Breast epithelium (tissue), 4 donors: ENCODE measurements around the gene LIN7A. TPM values are rescaled to one million over a fixed set of nuclear protein-coding genes. Genes with fewer than 3 reads are reported as not detected.

Experiments
- DNase-seq, 2 donors: peaks; one replicate each; pipeline ENCODE4 v3.0.0-alpha.2; 2019; ENCODE audit warnings: low spot score in 2 of 2
- H3K27ac ChIP-seq, 2 donors: fragments of 200-600 bp; sonication (generic) in 1 of 2; one replicate each; pipeline ENCODE4 v1.5.1; 2016 to 2019; ENCODE audit warnings: mild to moderate bottlenecking in 1 of 2
- H3K27me3 ChIP-seq, 2 donors: fragments of 200-600 bp; sonication (generic) in 1 of 2; one replicate each; pipeline versions ENCODE4 v1.5.1 to v1.6.0; 2017 to 2019; ENCODE audit warnings: control low read depth in 1 of 2, mild to moderate bottlenecking in 1 of 2
- H3K36me3 ChIP-seq: fragments of 200-600 bp; one replicate; pipeline ENCODE4 v1.5.1; 2019
- H3K4me1 ChIP-seq, 2 donors: fragments of 200-600 bp; sonication (generic); one replicate each; pipeline ENCODE4 v1.5.1; 2016 to 2019; ENCODE audit warnings: control low read depth in 1 of 2
- H3K4me3 ChIP-seq, 3 donors: fragments of 200-600 bp; sonication (generic); 1 replicate in 2 of 3; 2 replicates in 1 of 3; pipeline ENCODE4 v1.5.1; 2016 to 2019; ENCODE audit warnings: mild to moderate bottlenecking in 3 of 3, moderate library complexity in 2 of 3
- H3K9me3 ChIP-seq, 2 donors: fragments of 200-600 bp; sonication (generic) in 1 of 2; one replicate each; pipeline ENCODE4 v1.5.1; 2016 to 2019; ENCODE audit warnings: control low read depth in 1 of 2
- CTCF ChIP-seq, 3 donors: fragments of 450-650 bp; IDR thresholded peaks; one replicate each; pipeline ENCODE4 v1.5.1; 2016 to 2017; ENCODE audit warnings: antibody characterized with exemption in 3 of 3, mild to moderate bottlenecking in 3 of 3, moderate library complexity in 3 of 3
- POLR2A ChIP-seq: fragments of 450-650 bp; IDR thresholded peaks from one replicate; pipeline ENCODE4 v1.6.1; 2016; ENCODE audit warnings: antibody characterized with exemption, mild to moderate bottlenecking, moderate library complexity
- POLR2AphosphoS5 ChIP-seq, 3 donors: sonication (generic); formaldehyde crosslinking; IDR thresholded peaks; one replicate each; pipeline ENCODE4 v1.6.1; 2017; ENCODE audit warnings: antibody characterized with exemption in 3 of 3
- intact Hi-C: fragments of 100-400 bp; cut with DNase I; formaldehyde crosslinking; loops from one replicate; pipeline ENCODE4 v1.15.1; 2023; ENCODE audit warnings: low total_unique reads
- total RNA-seq, 3 donors: library from RNA; depleted of rRNA; stranded (reverse); fragments of >200 nt; gene quantifications; one replicate each; pipeline ENCODE4 v1.1.0, GENCODE V29; 2016

LIN7A gene
- total RNA-seq, 3 donors from 2014 or later, result 12.8 to 25.6 (median 13.1) TPM

GRCh38 chr12:80810874-80811273, 126.9 kb downstream of the LIN7A start:
- no peaks in the 10 kb centered on the region for H3K9me3 ChIP-seq
- H3K4me3 ChIP-seq, result no peak overlapping the region
- DNase-seq, result no peak
- H3K27ac ChIP-seq, result no peak overlapping the region
- no peak for TF ChIP-seq POLR2AphosphoS5 (IDR thresholded peaks at IDR 0.05)
- TF ChIP-seq CTCF (IDR thresholded peaks at IDR 0.05), result no peak
- TF ChIP-seq POLR2A, result no peak
- intact Hi-C loops, result no loop called here
- H3K27me3 ChIP-seq, result no peaks in the 10 kb centered on the region
- no peaks in the 10 kb centered on the region for H3K4me1 ChIP-seq
- H3K36me3 ChIP-seq, result no peaks in the 10 kb centered on the region

- intact Hi-C loops, result no loop called here
- no peak overlapping the region for H3K27ac ChIP-seq
- no peaks in the 10 kb centered on the region for H3K36me3 ChIP-seq
- no peak for DNase-seq
- H3K4me1 ChIP-seq, result no peaks in the 10 kb centered on the region
- H3K4me3 ChIP-seq, result no peak overlapping the region
- H3K9me3 ChIP-seq, result no peaks in the 10 kb centered on the region
- TF ChIP-seq CTCF (IDR thresholded peaks at IDR 0.05), result no peak
- TF ChIP-seq POLR2A, result no peak
- no peak for TF ChIP-seq POLR2AphosphoS5 (IDR thresholded peaks at IDR 0.05)
- no peaks in the 10 kb centered on the region for H3K27me3 ChIP-seq
These were observed 130.0 kb downstream of the LIN7A start for GRCh38 chr12:80807640-80808288.

- DNase-seq, result no peak
- no peak for TF ChIP-seq POLR2A
- TF ChIP-seq POLR2AphosphoS5 (IDR thresholded peaks at IDR 0.05), result no peak
- no peak for TF ChIP-seq CTCF (IDR thresholded peaks at IDR 0.05)
- Histone ChIP-seq H3K9me3 (no peaks in the 10 kb centered on the region), H3K27ac (no peak overlapping the region), H3K36me3 (no peaks in the 10 kb centered on the region), H3K4me1 (no peaks in the 10 kb centered on the region), H3K27me3 (no peaks in the 10 kb centered on the region), H3K4me3 (no peak overlapping the region)
- intact Hi-C loops, result no loop called here
These were observed 132.6 kb downstream of the LIN7A start for GRCh38 chr12:80805106-80805505.

GRCh38 chr12:80802652-80803400, 134.9 kb downstream of the LIN7A start:
- H3K27me3 ChIP-seq, result no peaks in the 10 kb centered on the region
- H3K4me3 ChIP-seq, result no peak overlapping the region
- H3K9me3 ChIP-seq, result no peaks in the 10 kb centered on the region
- no peaks in the 10 kb centered on the region for H3K4me1 ChIP-seq
- intact Hi-C loops, result no loop called here
- H3K36me3 ChIP-seq, result no peaks in the 10 kb centered on the region
- TF ChIP-seq POLR2AphosphoS5 (IDR thresholded peaks at IDR 0.05), result no peak
- TF ChIP-seq POLR2A, result no peak
- no peak overlapping the region for H3K27ac ChIP-seq
- no peak for DNase-seq

- H3K36me3 ChIP-seq, result no peaks in the 10 kb centered on the region
- no peak overlapping the region for H3K4me3 ChIP-seq
- H3K4me1 ChIP-seq, result no peaks in the 10 kb centered on the region
- no peak for DNase-seq
- intact Hi-C loops, result no loop called here
- TF ChIP-seq POLR2A (no peak), CTCF (IDR thresholded peaks at IDR 0.05) (no peak), POLR2AphosphoS5 (IDR thresholded peaks at IDR 0.05) (no peak)
- H3K27ac ChIP-seq, result no peak overlapping the region
- H3K27me3 ChIP-seq, result no peaks in the 10 kb centered on the region
- H3K9me3 ChIP-seq, result no peaks in the 10 kb centered on the region
These were observed 139.5 kb downstream of the LIN7A start for GRCh38 chr12:80798281-80798680.
